Measurements from ENCODE around the gene CNBD2.
"Not testable (repeated sequence)": the region's sequence is repeated elsewhere in the genome, so short reads cannot be mapped to it uniquely, and the experiment has no call there.

CNBD2 gene

DNA sequence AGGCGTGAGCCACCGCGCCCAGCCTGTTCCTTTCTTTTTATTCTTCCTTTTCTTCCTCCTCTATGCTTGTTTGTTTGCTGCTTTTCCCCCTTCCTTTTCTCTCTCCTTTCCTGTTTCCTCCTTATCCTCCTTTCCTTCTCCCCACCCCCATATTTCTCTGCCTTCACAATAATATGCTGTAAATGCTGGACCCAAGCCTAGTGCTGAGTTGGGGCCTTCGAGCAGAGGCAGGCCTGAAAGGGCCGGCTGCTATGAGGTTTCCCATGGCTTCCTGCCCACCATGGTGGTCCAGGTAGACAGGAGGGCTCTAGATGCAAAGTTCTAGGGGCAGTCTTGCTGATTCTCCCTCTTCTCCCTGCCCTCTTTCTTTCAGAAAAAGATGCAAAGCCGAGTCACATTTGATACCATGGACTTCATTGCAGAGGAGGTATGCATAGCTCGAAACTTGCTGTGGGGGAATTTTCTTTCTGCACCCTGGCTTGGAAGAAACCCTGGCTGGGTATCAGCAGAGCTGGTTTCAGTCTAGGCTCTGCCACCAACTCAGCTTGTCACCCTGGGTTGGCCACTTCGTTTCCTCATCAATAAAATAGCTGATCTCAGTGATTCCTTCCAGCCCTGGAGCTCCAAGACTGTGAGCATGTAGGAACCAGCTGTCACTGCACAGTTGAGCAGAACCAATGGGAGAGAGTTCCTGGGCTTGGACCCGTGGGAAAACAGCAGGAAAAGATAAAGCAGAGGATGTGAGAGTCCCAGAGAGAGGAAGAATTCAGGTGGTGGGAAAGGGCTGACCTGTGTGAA is 7.4 kb downstream of the CNBD2 start:
- no peak for DNase-seq (ENCODE audit: low spot score)

DNA sequence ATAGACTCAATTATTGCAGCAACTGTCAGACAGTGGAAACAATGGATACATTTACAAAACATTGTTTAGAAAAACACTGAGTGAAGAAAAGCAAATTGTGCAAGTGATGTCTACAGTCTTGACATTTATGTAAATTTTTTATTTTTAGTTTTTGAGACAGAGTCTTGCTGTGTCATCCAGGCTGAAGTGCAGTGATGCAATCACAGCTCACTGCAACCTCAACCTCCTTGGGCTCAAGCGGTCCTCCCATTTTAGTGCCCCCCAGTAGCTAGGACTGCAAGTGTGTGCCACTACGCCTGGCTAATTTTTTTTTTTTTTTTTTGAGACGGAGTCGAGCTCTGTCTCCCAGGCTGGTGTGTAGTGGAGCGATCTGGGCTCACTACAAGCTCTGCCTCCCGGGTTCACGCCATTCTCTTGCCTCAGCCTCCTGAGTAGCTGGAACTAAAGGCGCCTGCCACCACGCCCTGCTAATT is 9.7 kb downstream of the CNBD2 start:
- DNase-seq (ENCODE audit: low spot score) = no peak

DNA sequence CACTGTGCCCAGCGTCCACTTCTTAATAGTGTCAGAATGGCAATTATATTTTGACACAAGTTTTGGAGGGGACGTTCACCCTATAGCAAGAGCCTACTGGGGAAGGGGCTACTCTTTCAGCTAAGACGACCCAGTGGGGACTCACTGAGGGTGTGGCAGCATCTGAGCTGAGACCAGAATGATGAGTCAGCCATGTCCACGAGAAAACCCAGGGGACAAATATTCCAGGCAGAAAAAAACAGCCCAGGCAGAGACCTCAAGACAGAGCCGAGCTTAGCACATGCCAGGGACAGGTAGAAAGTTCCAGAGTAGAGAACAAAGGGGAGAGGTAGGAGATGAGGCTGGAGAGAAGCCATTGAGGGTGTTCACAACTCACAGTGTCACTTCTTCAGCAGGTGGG is 11.2 kb downstream of the CNBD2 start:
- no peak for DNase-seq (ENCODE audit: low spot score)

DNA sequence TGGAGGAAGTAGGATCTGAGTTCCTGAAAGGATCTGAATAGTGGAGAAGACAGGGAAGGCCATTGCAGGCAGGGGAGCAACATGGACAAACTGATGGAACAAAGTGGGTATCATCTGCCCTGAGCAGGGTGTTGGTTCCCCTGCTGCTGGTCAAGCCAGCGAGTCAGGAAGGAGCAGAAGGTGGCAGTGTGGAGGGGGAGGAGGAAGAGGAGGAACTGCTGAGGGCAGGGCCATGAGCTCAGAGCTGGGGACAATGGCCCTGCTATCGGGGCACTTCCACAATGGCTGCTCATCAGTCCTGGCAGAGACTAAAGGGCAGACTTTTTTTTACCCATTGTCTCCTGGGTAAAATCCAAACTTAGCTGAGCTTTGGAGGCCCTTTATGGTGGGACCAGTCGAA is 13.6 kb downstream of the CNBD2 start:
- DNase-seq (ENCODE audit: low spot score) = no peak

DNA sequence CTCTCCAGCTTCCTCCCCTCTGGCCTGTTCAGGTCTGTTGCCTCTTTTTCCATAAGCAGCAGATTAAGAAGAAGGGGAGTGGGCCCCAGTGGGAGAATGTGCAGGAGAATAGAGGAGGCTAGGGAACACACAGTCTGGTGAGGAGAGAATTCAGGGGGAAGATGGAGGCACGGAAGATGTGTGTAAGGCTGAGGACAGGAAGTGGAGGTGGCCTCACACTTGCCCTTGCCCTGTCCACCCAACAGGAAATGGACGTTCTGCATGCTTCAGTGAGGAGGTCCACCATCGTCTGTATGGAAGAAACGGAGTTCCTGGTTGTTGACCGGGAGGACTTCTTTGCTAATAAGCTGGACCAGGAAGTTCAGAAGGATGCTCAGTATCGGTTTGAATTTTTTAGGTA is 16.0 kb downstream of the CNBD2 start:
- no peak for DNase-seq (ENCODE audit: low spot score)

DNA sequence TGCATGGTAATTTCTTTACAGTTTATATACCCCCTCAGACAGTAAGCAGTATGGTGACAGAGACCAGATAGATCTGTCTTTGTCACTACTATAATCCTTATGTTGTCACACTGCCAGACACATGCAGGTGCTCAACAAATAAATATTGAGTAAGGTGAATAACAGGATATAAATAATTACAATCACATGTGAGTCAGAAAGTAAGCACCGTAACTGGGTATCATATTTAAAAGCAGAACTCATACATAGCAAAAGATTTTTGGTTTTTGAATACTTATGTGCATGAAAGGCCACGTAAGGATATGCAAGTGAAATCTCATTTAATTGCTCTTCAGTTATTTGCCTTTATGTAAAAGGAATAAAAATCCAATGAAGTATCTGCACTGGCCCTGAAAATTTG is 17.4 kb downstream of the CNBD2 start:
- no peak for DNase-seq (ENCODE audit: low spot score)

DNA sequence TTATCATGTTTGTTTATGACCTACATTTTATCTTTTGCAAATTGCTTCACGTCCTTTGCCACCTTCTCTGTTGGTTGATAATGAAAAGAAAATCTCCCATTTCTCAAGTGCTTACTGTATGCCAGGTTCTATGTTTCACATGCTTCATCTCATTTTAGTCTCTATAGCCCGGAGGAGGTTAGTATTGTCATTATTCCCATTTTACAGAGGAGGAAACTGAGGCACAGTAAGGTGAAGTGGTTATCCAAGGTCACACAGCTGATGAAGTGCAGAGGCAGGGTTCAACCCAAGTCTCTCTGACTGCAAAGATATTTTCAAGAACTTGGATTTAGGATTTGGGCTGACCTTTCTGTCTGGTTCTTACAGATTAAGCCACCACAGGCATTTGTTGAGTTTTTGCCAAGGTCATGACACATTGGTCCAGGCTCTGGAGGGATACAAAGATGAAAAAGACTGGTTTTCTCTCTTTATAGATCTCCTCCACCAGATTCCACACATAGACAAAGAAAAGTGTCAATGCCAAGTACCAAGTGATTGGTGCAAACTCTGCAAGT is 20.6 kb downstream of the CNBD2 start:
- DNase-seq (ENCODE audit: low spot score) = no peak

DNA sequence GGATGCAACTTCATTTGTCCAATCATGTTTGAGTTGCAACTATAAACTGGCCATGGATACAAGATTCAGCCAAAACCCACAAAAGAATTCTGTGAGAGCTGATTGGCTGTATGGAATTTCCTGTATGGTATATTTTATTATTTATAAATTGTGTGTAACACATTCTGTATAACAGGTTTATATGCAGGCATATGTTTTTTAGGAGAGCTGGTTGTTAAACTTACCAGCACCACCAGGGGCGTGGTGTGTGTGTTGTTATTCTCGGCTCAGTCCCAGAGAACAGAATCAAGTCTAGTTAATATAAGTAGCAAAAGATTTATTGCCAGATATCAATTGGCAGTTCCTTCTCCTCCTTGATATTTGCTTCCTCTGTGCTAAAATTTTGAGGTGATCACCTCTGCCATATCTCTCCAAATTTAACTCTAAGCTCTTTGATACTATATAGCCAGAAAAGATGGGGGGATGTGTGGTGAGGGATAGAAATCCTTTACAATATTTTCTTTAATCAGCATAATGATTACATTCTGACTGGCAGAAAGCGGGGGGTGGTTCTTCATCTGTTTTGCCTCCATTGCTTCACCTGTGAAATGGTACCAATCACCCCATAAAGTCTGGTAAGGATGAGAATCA is 22.9 kb downstream of the CNBD2 start:
- DNase-seq (ENCODE audit: low spot score) = peak; percentile 54

DNA sequence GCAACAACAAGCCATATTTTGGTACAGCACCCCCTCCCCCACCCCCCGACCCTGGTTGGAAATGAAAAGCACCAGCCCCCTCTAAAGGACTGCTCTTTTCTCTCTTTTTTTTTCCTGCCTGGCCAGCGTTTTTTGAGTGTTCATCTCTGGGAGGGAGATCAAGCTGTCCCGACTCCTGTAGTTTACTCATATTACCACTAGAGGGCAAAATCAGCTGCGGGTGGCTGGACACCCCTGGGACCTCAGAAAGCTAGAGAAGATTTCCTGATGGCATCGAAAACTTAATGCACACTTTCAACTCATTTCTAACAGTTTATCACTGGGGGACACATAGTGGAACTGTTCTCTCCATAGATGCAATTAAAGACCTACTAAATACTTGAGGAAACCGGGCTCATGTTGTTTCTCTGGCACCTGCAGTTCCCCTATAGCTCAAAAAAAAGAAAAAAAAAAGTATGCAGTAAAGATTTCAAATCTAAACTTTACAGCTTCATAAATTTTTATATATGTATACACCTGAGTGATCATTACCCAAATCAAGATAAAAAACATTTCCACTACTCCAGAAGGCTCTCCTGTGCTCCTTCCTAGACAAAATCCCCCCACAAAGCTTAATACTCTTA is 24.4 kb downstream of the CNBD2 start:
- DNase-seq (ENCODE audit: low spot score) = peak; percentile 83

DNA sequence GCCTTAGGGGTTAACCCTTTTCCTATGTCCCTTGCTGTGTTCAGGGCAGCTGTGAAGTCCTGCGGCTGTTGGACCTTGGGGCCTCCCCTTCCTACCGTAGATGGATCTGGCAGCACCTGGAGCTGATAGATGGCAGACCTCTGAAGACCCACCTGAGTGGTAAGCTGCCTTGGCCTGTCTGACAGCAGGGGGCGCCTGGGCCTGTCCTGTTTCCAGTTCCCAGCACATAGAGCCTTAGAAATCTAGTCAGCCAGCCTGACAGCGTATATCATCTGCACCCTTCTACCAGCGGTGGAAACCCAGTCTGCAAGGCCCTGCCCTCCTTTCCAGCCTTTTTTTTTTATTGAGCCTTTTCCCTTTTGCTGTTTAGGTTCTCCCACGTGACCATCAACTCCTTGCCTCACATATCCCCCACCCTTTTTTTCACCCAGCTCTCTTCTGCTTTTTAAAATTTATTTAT is 26.6 kb downstream of the CNBD2 start:
- peak; percentile 72 for DNase-seq (ENCODE audit: low spot score)

DNA sequence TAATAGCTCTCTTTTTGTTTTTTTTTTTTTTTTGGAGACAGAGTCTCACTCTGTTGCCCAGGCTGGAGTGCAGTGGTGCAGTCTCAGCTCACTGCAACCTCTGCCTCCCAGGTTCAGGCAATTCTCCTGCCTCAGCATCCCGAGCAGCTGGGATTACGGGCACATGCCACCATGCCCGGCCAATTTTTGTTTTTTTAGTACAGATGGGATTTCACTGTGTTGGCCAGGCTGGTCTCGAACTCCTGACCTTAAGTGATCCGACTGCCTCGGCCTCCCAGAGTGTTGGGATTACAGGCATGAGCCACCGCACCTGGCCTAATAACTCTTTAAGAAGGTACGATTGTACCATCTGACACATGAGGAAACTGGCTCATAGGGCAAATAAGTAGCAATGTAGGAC is 28.1 kb downstream of the CNBD2 start:
- not testable (repeated sequence) for DNase-seq (ENCODE audit: low spot score)

DNA sequence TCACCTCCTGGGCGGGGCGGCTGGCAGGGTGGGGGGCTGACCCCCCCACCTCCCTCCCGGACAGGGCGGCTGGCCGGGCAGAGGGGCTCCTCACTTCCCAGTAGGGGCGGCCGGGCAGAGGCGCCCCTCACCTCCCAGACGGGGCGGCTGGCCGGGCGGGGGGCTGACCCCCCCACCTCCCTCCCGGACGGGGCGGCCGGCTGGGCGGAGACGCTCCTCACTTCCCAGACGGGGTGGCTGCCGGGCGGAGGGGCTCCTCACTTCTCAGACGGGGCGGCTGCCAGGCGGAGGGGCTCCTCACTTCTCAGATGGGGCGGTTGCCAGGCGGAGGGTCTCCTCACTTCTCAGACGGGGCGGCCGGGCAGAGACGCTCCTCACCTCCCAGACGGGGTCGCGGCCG is 32.9 kb downstream of the CNBD2 start:
- DNase-seq (ENCODE audit: low spot score) = not testable (repeated sequence)

DNA sequence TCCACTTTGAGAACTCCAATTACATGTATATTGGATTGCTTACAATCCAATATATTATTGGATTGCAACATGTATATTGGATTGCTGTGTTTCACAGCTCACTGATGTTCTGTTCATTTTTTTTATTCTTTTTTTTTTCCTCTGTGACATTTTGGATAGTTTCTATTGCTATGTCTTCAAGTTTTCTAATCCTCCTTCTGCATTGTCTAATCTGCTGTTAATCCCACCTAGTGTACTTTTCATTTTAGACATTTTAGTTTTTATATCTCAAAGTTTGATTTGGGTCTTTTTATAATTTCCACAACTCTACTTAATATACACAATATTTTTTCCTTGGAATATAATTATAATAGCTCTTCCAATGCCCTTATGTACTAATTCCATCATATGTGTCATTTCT is 34.5 kb downstream of the CNBD2 start:
- DNase-seq (ENCODE audit: low spot score) = no peak

DNA sequence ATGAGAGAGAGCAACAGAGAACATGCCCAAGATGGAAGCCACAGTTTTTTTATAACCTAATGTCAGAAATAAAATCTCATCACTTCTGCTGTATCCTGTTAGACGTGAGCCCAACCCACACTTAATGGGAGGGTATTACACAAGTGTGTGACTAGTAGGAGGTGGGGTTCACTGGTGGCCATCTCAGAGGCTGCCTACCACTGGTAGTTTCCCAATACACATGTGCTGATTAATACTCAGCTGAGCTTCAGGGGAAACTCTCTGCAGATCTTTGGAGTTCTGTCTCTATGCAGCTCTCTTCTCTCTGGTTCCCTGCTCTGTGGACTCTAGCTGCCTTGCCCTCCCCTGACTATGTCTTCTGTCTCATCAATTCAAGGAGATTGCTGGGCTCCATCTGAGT is 35.7 kb downstream of the CNBD2 start:
- no peak for DNase-seq (ENCODE audit: low spot score)

DNA sequence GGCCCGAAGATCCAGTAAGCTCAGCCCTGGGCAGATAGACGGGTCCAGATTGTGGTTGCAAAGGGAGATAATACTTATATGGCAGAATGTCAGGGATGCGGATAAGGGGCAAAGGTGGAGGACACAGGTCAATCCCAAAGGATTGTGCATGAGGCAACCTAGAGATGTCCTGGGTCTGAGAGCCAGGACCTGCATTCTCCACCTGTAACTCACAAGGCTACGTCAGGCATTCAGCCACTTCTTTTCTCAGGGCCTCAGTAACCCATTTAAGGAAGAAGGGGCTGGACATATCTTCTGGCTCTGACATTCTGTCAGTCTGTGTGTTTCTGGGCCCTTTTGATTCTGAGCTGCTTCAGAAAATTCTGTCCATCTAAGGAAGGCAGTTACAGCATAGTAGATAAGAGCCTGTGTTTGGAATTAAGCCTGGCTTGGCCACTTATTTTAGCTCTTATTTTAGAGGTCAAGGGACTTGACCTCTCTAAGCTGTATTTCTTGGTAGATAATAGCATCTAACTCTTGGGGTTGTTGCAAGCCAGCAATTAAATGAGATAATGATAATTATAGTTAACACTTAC is 40.2 kb downstream of the CNBD2 start:
- no peak for DNase-seq (ENCODE audit: low spot score)

DNA sequence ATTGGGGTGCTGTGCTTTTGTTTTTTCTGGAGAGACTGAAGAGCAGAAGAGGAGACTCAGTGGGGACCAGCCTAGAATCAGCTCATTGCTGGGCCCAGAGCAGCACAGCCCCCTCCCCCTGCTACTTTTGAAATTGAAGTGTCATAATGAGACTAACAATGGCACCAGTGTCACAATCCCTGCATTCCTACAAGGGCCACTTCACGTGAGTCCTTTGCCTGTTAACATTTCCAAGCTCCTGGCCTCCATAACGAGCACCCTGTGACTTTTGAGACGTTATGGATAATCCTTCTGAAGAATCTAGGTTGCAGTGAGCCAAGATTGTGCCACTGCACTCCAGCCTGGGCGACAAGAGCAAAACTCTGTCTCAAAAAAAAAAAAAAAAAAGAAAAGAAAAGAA is 41.7 kb downstream of the CNBD2 start:
- no peak for DNase-seq (ENCODE audit: low spot score)

DNA sequence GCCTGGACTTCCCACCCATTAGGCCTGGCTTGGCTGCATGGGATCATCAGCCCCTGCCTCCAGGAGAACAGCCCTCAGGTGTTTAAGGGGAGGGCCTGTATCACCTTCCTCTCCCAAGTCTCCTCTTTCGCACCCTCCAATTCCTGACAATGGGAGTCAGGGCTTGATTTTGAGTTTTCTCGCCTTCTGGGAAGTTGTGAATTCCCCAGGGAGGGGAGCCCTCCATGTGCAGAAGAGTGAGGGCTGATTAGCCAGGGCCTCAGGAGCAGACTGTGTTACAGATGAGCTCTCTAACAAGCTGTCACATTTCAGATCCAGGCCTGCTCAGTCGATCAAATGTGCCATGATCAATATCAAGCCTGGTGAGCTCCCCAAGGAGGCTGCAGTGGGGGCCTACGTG is 42.4 kb downstream of the CNBD2 start:
- no peak for DNase-seq (ENCODE audit: low spot score)

DNA sequence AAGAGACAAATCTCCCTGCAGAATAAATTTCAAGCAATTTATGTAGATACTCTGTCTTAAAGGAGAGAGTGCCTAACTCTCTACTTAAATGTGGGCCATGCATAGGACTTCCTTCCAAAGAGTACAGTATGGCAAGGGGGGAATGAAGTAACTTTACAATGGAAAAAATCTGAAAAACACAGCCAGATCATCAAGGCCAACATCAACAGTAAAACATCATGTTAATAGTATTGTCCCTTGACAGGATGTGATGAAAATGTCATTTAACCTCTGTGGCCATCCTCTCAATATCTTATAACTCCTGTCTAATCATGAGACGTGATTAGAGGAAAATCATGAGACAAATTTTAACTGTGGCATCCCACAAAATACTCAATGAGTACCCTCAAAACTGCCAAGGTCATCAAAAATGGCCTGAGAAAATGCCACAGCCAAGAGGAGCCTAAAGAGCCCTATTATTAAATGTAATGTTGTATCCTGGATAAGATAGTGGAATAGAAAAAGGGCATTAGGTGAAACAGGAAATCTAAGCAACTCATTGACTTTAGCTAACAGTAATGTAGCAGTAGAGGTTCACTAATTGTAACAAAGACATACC is 47.5 kb downstream of the CNBD2 start:
- DNase-seq (ENCODE audit: low spot score) = no peak

DNA sequence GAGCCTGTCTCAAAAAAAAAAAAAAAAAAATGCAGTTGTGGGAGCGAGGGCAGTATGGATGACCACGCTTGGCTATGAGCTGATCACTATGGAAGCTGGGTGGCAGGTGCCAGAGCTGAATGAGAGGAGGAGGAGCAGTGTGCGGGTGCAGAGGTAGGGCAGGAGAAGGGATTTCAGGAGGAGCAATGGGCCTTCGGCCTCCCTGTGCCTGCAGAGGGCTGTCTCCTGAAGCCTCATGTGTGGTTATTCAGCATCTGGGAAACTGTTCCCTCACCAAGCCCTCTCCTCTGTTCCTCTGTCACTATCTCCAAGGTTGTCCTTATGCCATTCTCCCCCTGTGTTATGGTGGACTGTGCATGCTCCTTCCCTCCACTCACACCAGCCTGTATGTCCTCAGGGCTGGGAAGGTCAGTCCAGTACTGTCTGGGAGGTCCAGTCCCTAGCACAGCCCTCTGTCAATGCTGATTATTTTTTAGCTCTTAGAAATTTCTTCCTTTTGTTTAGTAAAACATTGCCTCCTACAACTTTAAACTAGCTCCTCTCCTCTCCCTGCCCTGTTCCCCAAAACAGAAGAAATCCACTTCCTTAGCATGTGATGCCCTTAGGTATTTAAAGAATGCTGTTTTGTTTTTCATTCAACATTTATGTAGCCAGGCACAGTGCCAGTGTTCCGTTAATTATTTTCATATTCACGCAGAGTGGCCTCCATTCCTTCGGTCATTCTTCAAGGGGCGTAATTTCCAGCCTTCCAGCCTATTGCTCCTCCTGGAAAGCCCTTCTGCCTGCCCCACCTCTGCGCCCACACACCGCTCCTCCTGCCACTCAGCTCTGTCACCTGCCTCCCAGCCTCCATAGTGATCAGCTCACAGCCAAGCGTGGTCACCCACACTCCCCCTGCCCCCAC is 48.9 kb downstream of the CNBD2 start:
- peak; percentile 68 for DNase-seq (ENCODE audit: low spot score)

DNA sequence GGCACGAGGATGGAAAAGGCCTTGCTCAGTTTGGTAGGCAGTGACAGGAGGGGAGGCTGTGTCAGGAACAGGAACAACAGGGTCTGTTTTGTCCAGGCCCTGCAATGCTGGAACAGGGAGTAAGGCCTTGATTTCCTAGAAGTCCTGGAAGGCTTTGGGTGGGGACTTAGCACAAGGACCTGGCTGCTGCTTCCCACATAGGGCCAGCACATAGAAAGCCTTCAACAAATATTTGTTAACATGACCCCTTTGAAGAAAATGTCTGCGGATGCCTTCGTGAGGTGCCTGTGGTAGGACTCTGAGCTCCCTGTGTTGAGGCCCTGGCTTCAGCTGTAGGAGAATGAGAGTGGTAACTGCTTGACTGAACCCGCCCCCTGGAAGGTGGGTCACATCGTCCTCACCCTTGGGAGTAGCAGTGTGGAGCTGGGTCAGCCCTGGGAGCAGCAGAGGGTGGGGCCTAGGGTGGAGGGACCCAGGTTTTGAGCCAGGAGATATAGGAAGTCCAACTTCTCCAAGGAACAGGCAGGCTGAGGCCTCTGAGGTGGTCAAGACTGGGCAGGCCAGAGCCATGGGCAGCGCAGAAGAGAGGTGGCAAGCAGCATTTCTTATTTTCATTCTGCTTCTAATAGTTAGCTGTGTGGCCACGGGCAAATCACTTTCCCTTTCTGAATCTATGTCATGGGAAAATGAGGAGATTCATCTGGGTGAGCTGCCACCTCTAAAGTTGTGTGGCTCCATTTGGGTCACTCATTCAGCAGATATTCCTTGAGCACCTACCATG is 50.0 kb downstream of the CNBD2 start:
- no peak for DNase-seq (ENCODE audit: low spot score)

All from hepatic stellate cell (primary cell).